HepG2 (cell line): ENCODE data around the gene ING1. TPM values are rescaled to one million over a fixed set of nuclear protein-coding genes. Genes with fewer than 3 reads are reported as not detected.

Experiments used
- ATAC-seq: fragments of 200-7000 bp; cut with Tn5 transposase; 3 replicates; pipeline ENCODE4 v1.9.1; 2020; ENCODE audit warnings: mild to moderate bottlenecking, moderate library complexity
- BruUV-seq: library from RNA; stranded (reverse); fragments of 400-500 nt; replicated peaks from 2 replicates; lab custom pipeline; 2021; lab: Mats Ljungman, UMichigan
- CTCF ChIA-PET: fragments of 300-600 bp; formaldehyde crosslinking; extraction: SDS; loops from one replicate; lab custom pipeline; 2021; ENCODE audit warnings: low total read pairs, inconsistent platforms, low intra/inter-chr PET ratio; lab: Yijun Ruan, JAX
- POLR2A ChIA-PET: fragments of 350-600 bp; sonication (Branson Sonifier 250); formaldehyde crosslinking; loops from one replicate; lab custom pipeline; 2020; ENCODE audit warnings: antibody characterized with exemption, inconsistent platforms; lab: Yijun Ruan, JAX
- DNase-seq: peaks from one replicate; pipeline ENCODE4 v3.0.0-alpha.2; 2015; ENCODE audit warnings: low spot score
- FAIRE-seq: peaks from 3 replicates; lab custom pipeline; 2011; peaks lifted over from hg19 to GRCh38; lab: Jason Lieb, UNC
- H2AFZ ChIP-seq: one replicate; pipeline ENCODE4 v1.6.1; 2011; ENCODE audit warnings: low read length, inconsistent platforms
- H3K27ac ChIP-seq: fragments of 300-600 bp; 3 replicates; pipeline ENCODE4 v1.8.0; 2011; ENCODE audit warnings: mixed run types, mild to moderate bottlenecking, mixed read lengths, low read length, inconsistent platforms; ENCODE audit not compliant: insufficient read depth; ENCODE audit errors: extremely low read length
- H3K27me3 ChIP-seq, 2 experiments: fragments of 200-600 bp in 1 of 2; 2 replicates in 1 of 2; 3 replicates in 1 of 2; pipeline versions ENCODE4 v1.6.0 to v1.8.0; 2011; ENCODE audit warnings: low read length in 2 of 2, mild to moderate bottlenecking in 2 of 2, moderate library complexity in 2 of 2, inconsistent platforms in 1 of 2; ENCODE audit not compliant: insufficient read depth in 2 of 2, control insufficient read depth in 1 of 2
- H3K36me3 ChIP-seq, 2 experiments: fragments of 200-600 bp in 1 of 2; replicated peaks in 1 of 2; 2 replicates in 1 of 2; 3 replicates in 1 of 2; pipeline versions ENCODE4 v1.5.1 to v1.8.0; 2011; ENCODE audit warnings: low read length in 2 of 2, inconsistent platforms in 1 of 2; ENCODE audit not compliant: insufficient read depth in 2 of 2, control insufficient read depth in 1 of 2
- H3K4me1 ChIP-seq: 2 replicates; pipeline ENCODE4 v1.5.1; 2012; ENCODE audit warnings: low read length, inconsistent platforms; ENCODE audit not compliant: insufficient read depth
- H3K4me2 ChIP-seq: 2 replicates; pipeline ENCODE4 v1.6.0; 2011; ENCODE audit warnings: low read depth, low read length, inconsistent platforms
- H3K4me3 ChIP-seq, 3 experiments: fragments of 200-600 bp in 1 of 3; sonication (generic), shearing (Covaris generic) in 1 of 3; replicated peaks in 1 of 3; 2 replicates each; pipeline ENCODE4 v1.5.1; 2011 to 2016; ENCODE audit warnings: low read length in 3 of 3, inconsistent platforms in 2 of 3, low read depth in 2 of 3, mild to moderate bottlenecking in 2 of 3, control low read depth in 1 of 3, mixed read lengths in 1 of 3; ENCODE audit not compliant: insufficient read depth in 1 of 3
- H3K79me2 ChIP-seq: one replicate; pipeline ENCODE4 v1.6.1; 2011; ENCODE audit warnings: low read length, inconsistent platforms; ENCODE audit not compliant: insufficient read depth
- H3K9ac ChIP-seq: 2 replicates; pipeline ENCODE4 v1.6.0; 2011; ENCODE audit warnings: mild to moderate bottlenecking, low read depth, low read length, inconsistent platforms; ENCODE audit not compliant: insufficient read depth
- H3K9me3 ChIP-seq: 2 replicates; pipeline ENCODE4 v1.5.1; 2012; ENCODE audit warnings: mild to moderate bottlenecking, low read length
- H4K20me1 ChIP-seq: 2 replicates; pipeline ENCODE4 v1.6.0; 2011; ENCODE audit warnings: inconsistent platforms, mild to moderate bottlenecking, low read length, moderate library complexity; ENCODE audit not compliant: insufficient read depth
- EEA1 ChIP-seq: sonication (generic); formaldehyde crosslinking; IDR thresholded peaks from 2 replicates; pipeline ENCODE4 v1.5.1; 2020; ENCODE audit warnings: mild to moderate bottlenecking, missing genetic modification reagents, borderline replicate concordance
- HDAC1 ChIP-seq: sonication (generic); formaldehyde crosslinking; IDR thresholded peaks from 2 replicates; pipeline ENCODE4 v1.5.1; 2020; ENCODE audit warnings: mild to moderate bottlenecking, missing genetic modification reagents
- MBD4 ChIP-seq: IDR thresholded peaks from 2 replicates; pipeline ENCODE4 v1.6.1; 2012; ENCODE audit warnings: low read length, inconsistent platforms, borderline replicate concordance
- MNT ChIP-seq: fragments of 450-650 bp; IDR thresholded peaks from 2 replicates; pipeline ENCODE4 v1.6.1; 2016
- NCOA2 ChIP-seq: sonication (generic); formaldehyde crosslinking; IDR thresholded peaks from 2 replicates; pipeline ENCODE4 v1.8.0; 2022; ENCODE audit warnings: inconsistent platforms
- PHB2 ChIP-seq: fragments of 450-650 bp; IDR thresholded peaks from 2 replicates; pipeline ENCODE4 v1.6.1; 2018; ENCODE audit not compliant: partially characterized antibody
- RFXANK ChIP-seq: IDR thresholded peaks from 2 replicates; pipeline ENCODE4 v1.6.1; 2016
- SRSF1 ChIP-seq: fragments of 200-400 bp; formaldehyde crosslinking; optimal IDR thresholded peaks from 2 replicates; pipeline ENCODE3; 2017; ENCODE audit warnings: mild to moderate bottlenecking, low read depth, low read length, moderate library complexity
- TSC22D2 ChIP-seq: sonication (generic); formaldehyde crosslinking; IDR thresholded peaks from 2 replicates; pipeline ENCODE4 v1.5.1; 2020; ENCODE audit warnings: missing genetic modification reagents, mild to moderate bottlenecking, borderline replicate concordance
- ZBTB3 ChIP-seq: sonication (generic); formaldehyde crosslinking; IDR thresholded peaks from 2 replicates; pipeline ENCODE4 v1.4.0; 2020; ENCODE audit warnings: low read depth, mild to moderate bottlenecking, moderate library complexity, missing genetic modification reagents, borderline replicate concordance
- ZNF672 ChIP-seq: sonication (generic); formaldehyde crosslinking; IDR thresholded peaks from 2 replicates; pipeline ENCODE4 v1.8.1; 2022; ENCODE audit warnings: missing genetic modification reagents
- WGBS: methylation state at CpG from one replicate; pipeline ENCODE4 v1.1.6; 2017; ENCODE audit warnings: low lambda C conversion rate; 5-methylcytosine and 5-hydroxymethylcytosine counted together
- in situ Hi-C: cut with HindIII; loops from 2 replicates; pipeline ENCODE4 v1.10.0; 2017; ENCODE audit warnings: low pct_unique_long_range_greater_than_20kb; ENCODE audit not compliant: extremely low pct_ligation_motif_present
- intact Hi-C: fragments of 100-400 bp; cut with micrococcal nuclease; formaldehyde crosslinking; loops from one replicate; pipeline ENCODE4 v1.10.0; 2022; ENCODE audit not compliant: unreplicated experiment
- polyA plus RNA-seq, 8 experiments: library from polyadenylated mRNA; depleted of rRNA in 3 of 8; stranded (reverse) in 7 of 8; unstranded in 1 of 8; fragments of >200 nt; fragmentation: Illumina TruSeq in 4 of 8; extraction: Trizol in 4 of 8; gene quantifications; 2 replicates each; pipeline versions ENCODE4 v1.2.1 to v1.2.3, GENCODE V29; 2011 to 2016; ENCODE audit warnings: low read depth in 4 of 8, missing spikeins in 1 of 8, mixed read lengths in 1 of 8; ENCODE audit not compliant: insufficient read depth in 1 of 8
- total RNA-seq, 5 experiments: library from RNA; depleted of rRNA; stranded (reverse); fragments of >200 nt; fragmentation: Illumina TruSeq; extraction: Trizol; gene quantifications; 2 replicates each; pipeline ENCODE4 v1.2.3, GENCODE V29; 2016; ENCODE audit warnings: low read depth in 1 of 5

Gene ING1
- total and polyA plus RNA-seq, 2 of the 13 experiments (the other 11 are each of a cell fraction or from before 2014, with no cell fraction given): 8.1 to 16.1 TPM

DNA sequence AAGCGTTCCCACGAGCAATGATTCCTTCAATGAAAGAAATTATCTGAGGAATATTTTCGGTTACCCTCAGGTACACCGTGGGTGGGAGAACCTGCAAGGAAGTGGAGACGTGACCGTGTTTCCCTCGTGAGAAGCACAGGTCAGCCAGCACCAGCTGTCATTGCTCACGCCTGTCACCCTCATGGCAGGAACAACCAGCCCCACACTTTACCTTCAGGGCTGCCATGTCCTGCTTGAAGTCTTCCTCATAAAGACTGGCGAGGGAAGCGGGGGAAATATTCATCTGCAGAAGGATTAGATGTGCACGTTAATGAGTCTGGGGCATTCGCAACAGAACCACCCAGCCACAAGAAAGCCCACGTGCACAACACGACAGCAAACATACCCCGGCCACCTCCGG, 25.8 kb upstream of the ING1 start:
- BruUV-seq: no TSS peak
- FAIRE-seq (no peak), DNase-seq (no peak), ATAC-seq (no peak)
- Histone ChIP-seq H3K4me2 (no peak overlapping the region), H4K20me1 (no peaks in the 10 kb centered on the region), H3K36me3 (peaks cover 4 to 25% of the 10 kb centered on the region in 2 experiments), H3K4me3 (no peak overlapping the region), H3K9ac (no peak overlapping the region), H3K9me3 (no peaks in the 10 kb centered on the region), H3K27ac (no peak overlapping the region), H3K79me2 (no peaks in the 10 kb centered on the region), H2AFZ (no peak overlapping the region), H3K4me1 (peaks cover 26% of the 10 kb centered on the region), H3K27me3 (no peaks in the 10 kb centered on the region)
- in situ Hi-C loops: loop anchor here (10.0 kb wide), 1 partner anchor 127 kb away; no protein-coding TSS in a partner anchor
- ChIA-PET POLR2A (no interaction called here), CTCF (no interaction called here)
- intact Hi-C loops: no loop called here
- 92% methylated on average over 11 of the region's 16 CpGs for WGBS
- TF ChIP-seq EEA1: no peak
- TF ChIP-seq NCOA2: no peak
- no peak for TF ChIP-seq ZNF672
- TF ChIP-seq ZBTB3 (CRISPR knock-in tag): no peak
- no peak for TF ChIP-seq SRSF1
- no peak for TF ChIP-seq MBD4
- TF ChIP-seq TSC22D2 (CRISPR knock-in tag): no peak
- no peak for TF ChIP-seq RFXANK (CRISPR knock-in tag)
- TF ChIP-seq PHB2: no peak

DNA sequence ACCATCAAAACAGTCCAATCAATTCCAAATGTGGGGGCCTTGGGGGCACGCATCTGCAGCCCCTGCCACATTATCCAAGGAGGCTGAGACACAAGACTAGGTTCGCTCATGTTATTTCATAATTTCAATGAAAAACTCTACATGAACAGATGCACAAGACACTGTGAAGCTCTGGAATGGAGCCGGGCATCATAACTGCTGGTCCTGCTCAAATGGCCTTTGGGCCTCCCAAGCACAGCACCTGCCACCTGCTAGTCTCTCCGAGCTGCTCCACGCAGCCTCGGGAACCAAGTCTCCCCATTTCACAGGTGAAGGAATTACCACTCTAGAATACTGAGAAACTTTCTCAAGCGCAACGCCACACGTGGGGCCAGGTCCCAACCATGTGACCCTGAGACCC, 24.5 kb upstream of the ING1 start:
- Histone ChIP-seq H3K4me3 (no peak overlapping the region), H3K4me2 (no peak overlapping the region), H3K4me1 (peaks cover 16% of the 10 kb centered on the region), H3K27ac (no peak overlapping the region), H4K20me1 (no peaks in the 10 kb centered on the region), H3K79me2 (no peaks in the 10 kb centered on the region), H3K36me3 (peaks cover 3 to 23% of the 10 kb centered on the region in 2 experiments), H3K27me3 (no peaks in the 10 kb centered on the region), H2AFZ (no peak overlapping the region), H3K9me3 (no peaks in the 10 kb centered on the region), H3K9ac (no peak overlapping the region)
- TF ChIP-seq MNT (peak; percentile 72), HDAC1 (CRISPR knock-in tag) (no peak)
- DNase-seq (no peak), FAIRE-seq (no peak), ATAC-seq (no peak)
- intact Hi-C loops (no loop called here), in situ Hi-C loops (loop anchor here (10.0 kb wide), 1 partner anchor 126 kb away; no protein-coding TSS in a partner anchor)
- ChIA-PET CTCF (no interaction called here), POLR2A (no interaction called here)
- no TSS peak for BruUV-seq
- 96% methylated on average over 9 of the region's 9 CpGs for WGBS
